GM11168 (cell line): ENCODE measurements around the gene HINT1.

Source experiments
- in situ Hi-C: fragments of 300-500 bp; cut with MboI; formaldehyde crosslinking; loops from one replicate; pipeline ENCODE4 v1.12.0; 2022; ENCODE audit warnings: low sequenced_read_pairs; ENCODE audit not compliant: unreplicated experiment

The HINT1 gene

DNA sequence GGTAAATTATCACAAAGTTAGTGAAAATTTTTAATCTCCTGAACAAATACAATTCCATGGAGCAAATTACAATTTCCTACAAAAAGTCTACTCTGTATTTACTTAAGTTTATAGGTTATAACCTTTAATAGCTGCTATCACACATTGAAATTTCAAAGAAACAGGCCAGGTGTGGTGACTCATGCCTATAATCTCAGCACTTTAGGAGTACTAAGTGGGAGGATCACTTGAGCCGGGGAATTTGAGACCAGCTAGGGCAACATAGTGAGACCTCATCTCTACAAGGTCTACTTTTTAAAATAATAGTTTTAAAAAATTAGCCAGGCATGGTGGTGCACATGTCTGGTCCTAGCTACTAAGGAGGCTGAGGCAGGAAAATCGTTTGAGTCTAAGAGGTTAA is 50.3 kb downstream of the HINT1 start:
- in situ Hi-C loops, result no loop called here

DNA sequence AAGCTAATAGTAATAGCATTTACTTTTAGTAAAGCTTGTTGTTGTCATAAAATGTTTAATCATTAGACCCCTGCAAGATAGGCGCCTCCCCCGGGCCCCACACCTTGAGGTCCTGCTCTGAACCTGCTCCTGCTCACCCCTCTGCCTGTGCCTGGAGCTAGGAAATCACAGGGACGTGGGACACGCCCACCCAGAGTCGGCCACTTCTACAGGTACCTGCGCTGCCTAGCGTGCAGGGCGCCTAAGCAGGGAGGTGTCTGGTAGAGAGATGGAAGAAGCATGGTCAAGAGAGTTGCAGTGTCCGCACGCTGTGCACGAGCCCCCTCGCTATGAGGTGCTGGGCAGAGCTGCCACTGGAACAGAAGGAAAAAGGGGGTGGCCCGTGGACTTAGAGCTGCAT is 52.6 kb downstream of the HINT1 start:
- in situ Hi-C loops, result no loop called here

DNA sequence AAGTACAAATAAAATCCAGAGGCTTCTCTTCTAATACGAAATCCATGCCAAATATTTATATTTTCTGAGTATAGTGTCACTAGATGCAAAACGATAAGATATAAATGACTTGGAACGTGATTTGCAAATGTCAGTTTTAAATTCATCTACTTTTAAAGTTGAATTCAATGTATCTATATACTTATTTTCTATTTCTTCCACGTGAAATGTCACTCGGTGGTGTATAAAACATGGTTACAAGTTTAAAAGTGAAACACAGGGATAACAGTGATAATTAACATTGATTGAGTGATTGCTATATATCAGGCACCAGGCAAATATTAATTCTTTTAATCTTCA is 54.8 kb downstream of the HINT1 start:
- in situ Hi-C loops, result no loop called here

DNA sequence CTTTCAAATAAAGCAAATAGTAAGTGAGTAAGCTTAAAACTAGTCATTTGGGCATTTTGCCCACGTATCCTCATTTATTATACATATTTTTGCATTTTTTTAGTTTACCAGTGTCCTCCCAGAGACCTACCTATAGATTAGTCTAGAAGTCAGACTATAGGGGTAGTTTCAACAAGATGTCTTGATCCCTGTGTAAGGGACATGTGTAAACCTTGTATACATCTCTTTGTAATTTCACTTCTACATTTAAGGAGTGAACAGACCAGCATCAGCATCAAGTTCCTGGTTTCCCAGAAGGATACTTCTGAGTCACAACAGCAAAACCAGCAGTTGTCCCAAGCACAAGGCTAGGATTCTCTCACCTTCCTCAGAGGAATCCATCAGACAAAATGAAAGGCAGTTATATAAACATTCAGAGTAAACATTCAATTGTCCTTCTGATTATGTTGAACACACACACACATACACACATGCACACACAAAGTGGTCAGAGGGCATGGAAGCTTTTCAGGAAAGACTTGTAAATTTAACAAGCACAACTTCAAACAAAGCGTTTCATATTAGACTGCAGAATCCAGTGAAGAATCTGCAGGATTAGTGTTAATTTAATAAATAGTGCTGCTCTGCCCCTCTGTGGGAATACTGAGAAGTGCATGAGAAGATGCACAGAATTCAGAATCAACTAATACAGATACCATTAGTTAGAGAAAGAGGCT is 55.4 kb downstream of the HINT1 start:
- in situ Hi-C loops, result loop anchor here (10.0 kb wide), 1 partner anchor 225 kb away; no protein-coding TSS in a partner anchor
